ENCODE data around the gene METTL26.
A peak's percentile ranks its signal among the peaks of the same experiment; 100 is the strongest.

Gene METTL26

GRCh38 chr16:674968-675883 is 39.1 kb upstream of the METTL26 start, which contains the start of gene RHBDL1:
TSS of gene RHBDL1 (plus strand) at chr16:675671. CDS start at chr16:675791, 120 bp downstream.
- no peak for DNase-seq

- no peak for DNase-seq
These were observed 38.2 kb upstream of the METTL26 start for GRCh38 chr16:674214-674881.

- DNase-seq = no peak
These were observed 37.4 kb upstream of the METTL26 start for GRCh38 chr16:673399-673991.

GRCh38 chr16:672851-673250 is 36.7 kb upstream of the METTL26 start:
- DNase-seq = no peak

- no peak for DNase-seq
These were observed 36.3 kb upstream of the METTL26 start for GRCh38 chr16:672371-672770.

GRCh38 chr16:671353-672131 is 35.4 kb upstream of the METTL26 start:
- peak; percentile 83 for DNase-seq

- DNase-seq = no peak
These were observed 34.6 kb upstream of the METTL26 start for GRCh38 chr16:670485-671352.

- no peak for DNase-seq
These were observed 33.6 kb upstream of the METTL26 start for GRCh38 chr16:669666-670065.

GRCh38 chr16:668519-669171 is 32.5 kb upstream of the METTL26 start:
- DNase-seq = no peak

GRCh38 chr16:667780-668518 is 31.8 kb upstream of the METTL26 start, which contains the start of gene RHOT2:
TSS of gene RHOT2 (plus strand) at chr16:668132. CDS start at chr16:668200, 68 bp downstream.
- DNase-seq = peak; percentile 83

- no peak for DNase-seq
These were observed 31.1 kb upstream of the METTL26 start for GRCh38 chr16:667113-667779.

GRCh38 chr16:666572-666971 is 30.5 kb upstream of the METTL26 start:
- DNase-seq = no peak

- DNase-seq = no peak
These were observed 26.5 kb upstream of the METTL26 start for GRCh38 chr16:662597-662996.

- no peak for DNase-seq
These were observed 26.0 kb upstream of the METTL26 start for GRCh38 chr16:662095-662494.

GRCh38 chr16:661184-661821 is 25.2 kb upstream of the METTL26 start:
- no peak for DNase-seq

- DNase-seq = no peak
These were observed 24.5 kb upstream of the METTL26 start for GRCh38 chr16:660459-661183.

GRCh38 chr16:660132-660458 is 24.0 kb upstream of the METTL26 start:
- DNase-seq = no peak

- no peak for DNase-seq
These were observed 23.5 kb upstream of the METTL26 start for GRCh38 chr16:659618-660017.

Data from NCI-H2171 treated with DMSO at 0.1 percent for 48 hours (cell line).